WTC11 (cell line): Measurements from ENCODE around the gene ARMC2. TPM values are rescaled to one million over a fixed set of nuclear protein-coding genes. Genes with fewer than 3 reads are reported as not detected.

Experiments used
- ATAC-seq: fragments of 200-7000 bp; cut with Tn5 transposase; 2 replicates; pipeline ENCODE4 v1.10.0; 2021; ENCODE audit warnings: mild to moderate bottlenecking, moderate library complexity
- CTCF ChIA-PET: fragments of 300-600 bp; sonication (Branson Sonifier 250); formaldehyde crosslinking; loops from one replicate; lab custom pipeline; 2021; ENCODE audit warnings: antibody characterized with exemption; lab: Charles Lee
- POLR2A ChIA-PET: fragments of 350-600 bp; sonication (Branson Sonifier 250); formaldehyde crosslinking; loops from one replicate; lab custom pipeline; 2021; ENCODE audit warnings: antibody characterized with exemption; lab: Charles Lee
- DNase-seq: peaks from one replicate; pipeline ENCODE4 v3.0.0; 2021; ENCODE audit warnings: low spot score
- H3K27ac Mint-ChIP-seq: 2 replicates; pipeline ENCODE4 v1.8.0; 2021; ENCODE audit warnings: mixed read lengths
- H3K27me3 Mint-ChIP-seq: 2 replicates; pipeline ENCODE4 v1.8.0; 2021; ENCODE audit warnings: low read depth, mild to moderate bottlenecking, moderate library complexity, mixed read lengths
- H3K36me3 Mint-ChIP-seq: 2 replicates; pipeline ENCODE4 v1.8.0; 2021; ENCODE audit warnings: mixed read lengths
- H3K4me1 Mint-ChIP-seq: 2 replicates; pipeline ENCODE4 v1.8.0; 2022; ENCODE audit warnings: mixed read lengths
- H3K4me3 Mint-ChIP-seq: 2 replicates; pipeline ENCODE4 v1.8.0; 2021; ENCODE audit warnings: mild to moderate bottlenecking, moderate library complexity, mixed read lengths
- H3K9me3 Mint-ChIP-seq: 2 replicates; pipeline ENCODE4 v1.8.0; 2021; ENCODE audit warnings: mixed read lengths
- GABPB1 ChIP-seq: sonication (generic); formaldehyde crosslinking; IDR thresholded peaks from 2 replicates; pipeline ENCODE4 v1.8.1; 2023; ENCODE audit warnings: mild to moderate bottlenecking, missing genetic modification reagents
- HMGA2 ChIP-seq: fragments of 250-450 bp; sonication (Bioruptor Pico); IDR thresholded peaks from 2 replicates; pipeline ENCODE4 v1.4.0; 2021; ENCODE audit warnings: mild to moderate bottlenecking, moderate library complexity
- IRF2 ChIP-seq: sonication (generic); formaldehyde crosslinking; IDR thresholded peaks from 2 replicates; pipeline ENCODE4 v1.8.0; 2022; ENCODE audit warnings: low read depth, missing genetic modification reagents, borderline replicate concordance
- KAT7 ChIP-seq: sonication (generic); formaldehyde crosslinking; IDR thresholded peaks from 2 replicates; pipeline ENCODE4 v1.8.1; 2023; ENCODE audit warnings: missing genetic modification reagents, mild to moderate bottlenecking, borderline replicate concordance
- MAX ChIP-seq: sonication (generic); formaldehyde crosslinking; IDR thresholded peaks from 2 replicates; pipeline ENCODE4 v1.8.0; 2022; ENCODE audit warnings: mild to moderate bottlenecking, missing genetic modification reagents
- MXD4 ChIP-seq: fragments of 250-450 bp; sonication (Bioruptor Pico); IDR thresholded peaks from 2 replicates; pipeline ENCODE4 v1.8.0; 2021; ENCODE audit warnings: mild to moderate bottlenecking, moderate library complexity, borderline replicate concordance
- NFE2L1 ChIP-seq: sonication (generic); formaldehyde crosslinking; IDR thresholded peaks from 2 replicates; pipeline ENCODE4 v1.8.1; 2023; ENCODE audit warnings: missing genetic modification reagents
- OVOL2 ChIP-seq: fragments of 250-450 bp; sonication (Bioruptor Pico); IDR thresholded peaks from 2 replicates; pipeline ENCODE4 v1.9.0; 2021; ENCODE audit warnings: mild to moderate bottlenecking, borderline replicate concordance
- SOX15 ChIP-seq: fragments of 250-450 bp; sonication (Bioruptor Pico); IDR thresholded peaks from 2 replicates; pipeline ENCODE4 v1.9.0; 2021; ENCODE audit warnings: mild to moderate bottlenecking
- STAT6 ChIP-seq: sonication (generic); formaldehyde crosslinking; conservative IDR thresholded peaks from 2 replicates; pipeline ENCODE4 v1.8.1; 2023; ENCODE audit warnings: mild to moderate bottlenecking, low read depth, missing genetic modification reagents, moderate library complexity
- TEAD4 ChIP-seq: sonication (generic); formaldehyde crosslinking; IDR thresholded peaks from 2 replicates; pipeline ENCODE4 v1.8.0; 2022; ENCODE audit warnings: mild to moderate bottlenecking, missing genetic modification reagents
- USF1 ChIP-seq: sonication (generic); formaldehyde crosslinking; IDR thresholded peaks from 2 replicates; pipeline ENCODE4 v1.8.0; 2022; ENCODE audit warnings: mild to moderate bottlenecking, missing genetic modification reagents
- ZNF121 ChIP-seq: sonication (generic); formaldehyde crosslinking; IDR thresholded peaks from 2 replicates; pipeline ENCODE4 v1.8.0; 2023; ENCODE audit warnings: missing genetic modification reagents
- ZNF425 ChIP-seq: fragments of 250-450 bp; sonication (Bioruptor Pico); conservative IDR thresholded peaks from 2 replicates; pipeline ENCODE4 v1.9.0; 2021; ENCODE audit warnings: mild to moderate bottlenecking
- total RNA-seq: library from RNA; stranded (reverse); gene quantifications from 3 replicates; pipeline ENCODE4 v1.2.3, GENCODE V29; 2021
- TF ChIP-seq, protein P1 (sequence below): sonication (generic); formaldehyde crosslinking; IDR thresholded peaks from 2 replicates; pipeline ENCODE4 v1.8.1; 2023; ENCODE audit warnings: mild to moderate bottlenecking, missing genetic modification reagents, moderate library complexity
- TF ChIP-seq, protein P2 (sequence below): fragments of 200-600 bp; IDR thresholded peaks from 2 replicates; pipeline ENCODE4 v1.8.0; 2022; ENCODE audit warnings: antibody characterized with exemption
- TF ChIP-seq, protein P3 (sequence below): fragments of 250-450 bp; sonication (Bioruptor Pico); IDR thresholded peaks from 2 replicates; pipeline ENCODE4 v1.9.0; 2021; ENCODE audit warnings: mild to moderate bottlenecking, borderline replicate concordance
- TF ChIP-seq, protein P4 (sequence below): fragments of 250-450 bp; sonication (Bioruptor Pico); IDR thresholded peaks from 2 replicates; pipeline ENCODE4 v1.9.0; 2021; ENCODE audit warnings: mild to moderate bottlenecking

Gene ARMC2
- total RNA-seq, 1 experiment from 2014 or later: 5.2 TPM

GRCh38 chr6:109014606-109015005, 166.4 kb downstream of the ARMC2 start:
- DNase-seq (no peak), ATAC-seq (no peak)
- Mint-ChIP-seq H3K27ac (no peak overlapping the region), H3K27me3 (no peaks in the 10 kb centered on the region), H3K36me3 (no peaks in the 10 kb centered on the region), H3K4me3 (no peak overlapping the region), H3K4me1 (peaks cover 10% of the 10 kb centered on the region), H3K9me3 (no peaks in the 10 kb centered on the region)
- no peak for TF ChIP-seq MAX (CRISPR knock-in tag)
- no peak for TF ChIP-seq NFE2L1 (CRISPR knock-in tag)
- TF ChIP-seq KAT7 (CRISPR knock-in tag): no peak
- no peak for TF ChIP-seq MXD4 (CRISPR knock-in tag)
- TF ChIP-seq, protein P1, sequence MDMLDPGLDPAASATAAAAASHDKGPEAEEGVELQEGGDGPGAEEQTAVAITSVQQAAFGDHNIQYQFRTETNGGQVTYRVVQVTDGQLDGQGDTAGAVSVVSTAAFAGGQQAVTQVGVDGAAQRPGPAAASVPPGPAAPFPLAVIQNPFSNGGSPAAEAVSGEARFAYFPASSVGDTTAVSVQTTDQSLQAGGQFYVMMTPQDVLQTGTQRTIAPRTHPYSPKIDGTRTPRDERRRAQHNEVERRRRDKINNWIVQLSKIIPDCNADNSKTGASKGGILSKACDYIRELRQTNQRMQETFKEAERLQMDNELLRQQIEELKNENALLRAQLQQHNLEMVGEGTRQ (CRISPR knock-in tag): no peak
- TF ChIP-seq USF1 (CRISPR knock-in tag): no peak
- TF ChIP-seq, protein P2, sequence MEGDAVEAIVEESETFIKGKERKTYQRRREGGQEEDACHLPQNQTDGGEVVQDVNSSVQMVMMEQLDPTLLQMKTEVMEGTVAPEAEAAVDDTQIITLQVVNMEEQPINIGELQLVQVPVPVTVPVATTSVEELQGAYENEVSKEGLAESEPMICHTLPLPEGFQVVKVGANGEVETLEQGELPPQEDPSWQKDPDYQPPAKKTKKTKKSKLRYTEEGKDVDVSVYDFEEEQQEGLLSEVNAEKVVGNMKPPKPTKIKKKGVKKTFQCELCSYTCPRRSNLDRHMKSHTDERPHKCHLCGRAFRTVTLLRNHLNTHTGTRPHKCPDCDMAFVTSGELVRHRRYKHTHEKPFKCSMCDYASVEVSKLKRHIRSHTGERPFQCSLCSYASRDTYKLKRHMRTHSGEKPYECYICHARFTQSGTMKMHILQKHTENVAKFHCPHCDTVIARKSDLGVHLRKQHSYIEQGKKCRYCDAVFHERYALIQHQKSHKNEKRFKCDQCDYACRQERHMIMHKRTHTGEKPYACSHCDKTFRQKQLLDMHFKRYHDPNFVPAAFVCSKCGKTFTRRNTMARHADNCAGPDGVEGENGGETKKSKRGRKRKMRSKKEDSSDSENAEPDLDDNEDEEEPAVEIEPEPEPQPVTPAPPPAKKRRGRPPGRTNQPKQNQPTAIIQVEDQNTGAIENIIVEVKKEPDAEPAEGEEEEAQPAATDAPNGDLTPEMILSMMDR: no peak
- TF ChIP-seq SOX15: no peak
- POLR2A ChIA-PET: no interaction called here
- CTCF ChIA-PET: interaction anchor here (0.5 kb wide), 1 partner anchor 465 kb away, joined by 3 read pairs; no protein-coding TSS in a partner anchor

- H3K36me3 Mint-ChIP-seq: no peaks in the 10 kb centered on the region
- DNase-seq: no peak
- no peaks in the 10 kb centered on the region for H3K9me3 Mint-ChIP-seq
- no peak overlapping the region for H3K27ac Mint-ChIP-seq
- peaks cover 12% of the 10 kb centered on the region for H3K4me1 Mint-ChIP-seq
- CTCF ChIA-PET: interaction anchor here (0.5 kb wide), 1 partner anchor 465 kb away, joined by 3 read pairs; no protein-coding TSS in a partner anchor
- H3K4me3 Mint-ChIP-seq: no peak overlapping the region
- no peak for ATAC-seq
- POLR2A ChIA-PET: no interaction called here
- H3K27me3 Mint-ChIP-seq: no peaks in the 10 kb centered on the region
- TF ChIP-seq, protein P3, sequence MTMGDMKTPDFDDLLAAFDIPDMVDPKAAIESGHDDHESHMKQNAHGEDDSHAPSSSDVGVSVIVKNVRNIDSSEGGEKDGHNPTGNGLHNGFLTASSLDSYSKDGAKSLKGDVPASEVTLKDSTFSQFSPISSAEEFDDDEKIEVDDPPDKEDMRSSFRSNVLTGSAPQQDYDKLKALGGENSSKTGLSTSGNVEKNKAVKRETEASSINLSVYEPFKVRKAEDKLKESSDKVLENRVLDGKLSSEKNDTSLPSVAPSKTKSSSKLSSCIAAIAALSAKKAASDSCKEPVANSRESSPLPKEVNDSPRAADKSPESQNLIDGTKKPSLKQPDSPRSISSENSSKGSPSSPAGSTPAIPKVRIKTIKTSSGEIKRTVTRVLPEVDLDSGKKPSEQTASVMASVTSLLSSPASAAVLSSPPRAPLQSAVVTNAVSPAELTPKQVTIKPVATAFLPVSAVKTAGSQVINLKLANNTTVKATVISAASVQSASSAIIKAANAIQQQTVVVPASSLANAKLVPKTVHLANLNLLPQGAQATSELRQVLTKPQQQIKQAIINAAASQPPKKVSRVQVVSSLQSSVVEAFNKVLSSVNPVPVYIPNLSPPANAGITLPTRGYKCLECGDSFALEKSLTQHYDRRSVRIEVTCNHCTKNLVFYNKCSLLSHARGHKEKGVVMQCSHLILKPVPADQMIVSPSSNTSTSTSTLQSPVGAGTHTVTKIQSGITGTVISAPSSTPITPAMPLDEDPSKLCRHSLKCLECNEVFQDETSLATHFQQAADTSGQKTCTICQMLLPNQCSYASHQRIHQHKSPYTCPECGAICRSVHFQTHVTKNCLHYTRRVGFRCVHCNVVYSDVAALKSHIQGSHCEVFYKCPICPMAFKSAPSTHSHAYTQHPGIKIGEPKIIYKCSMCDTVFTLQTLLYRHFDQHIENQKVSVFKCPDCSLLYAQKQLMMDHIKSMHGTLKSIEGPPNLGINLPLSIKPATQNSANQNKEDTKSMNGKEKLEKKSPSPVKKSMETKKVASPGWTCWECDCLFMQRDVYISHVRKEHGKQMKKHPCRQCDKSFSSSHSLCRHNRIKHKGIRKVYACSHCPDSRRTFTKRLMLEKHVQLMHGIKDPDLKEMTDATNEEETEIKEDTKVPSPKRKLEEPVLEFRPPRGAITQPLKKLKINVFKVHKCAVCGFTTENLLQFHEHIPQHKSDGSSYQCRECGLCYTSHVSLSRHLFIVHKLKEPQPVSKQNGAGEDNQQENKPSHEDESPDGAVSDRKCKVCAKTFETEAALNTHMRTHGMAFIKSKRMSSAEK: no peak
- no peak for TF ChIP-seq ZNF425 (CRISPR knock-in tag)
- TF ChIP-seq STAT6: no peak
- TF ChIP-seq GABPB1: no peak
- no peak for TF ChIP-seq ZNF121 (CRISPR knock-in tag)
- TF ChIP-seq TEAD4 (CRISPR knock-in tag): no peak
- no peak for TF ChIP-seq NFE2L1 (CRISPR knock-in tag)
- TF ChIP-seq, protein P4, sequence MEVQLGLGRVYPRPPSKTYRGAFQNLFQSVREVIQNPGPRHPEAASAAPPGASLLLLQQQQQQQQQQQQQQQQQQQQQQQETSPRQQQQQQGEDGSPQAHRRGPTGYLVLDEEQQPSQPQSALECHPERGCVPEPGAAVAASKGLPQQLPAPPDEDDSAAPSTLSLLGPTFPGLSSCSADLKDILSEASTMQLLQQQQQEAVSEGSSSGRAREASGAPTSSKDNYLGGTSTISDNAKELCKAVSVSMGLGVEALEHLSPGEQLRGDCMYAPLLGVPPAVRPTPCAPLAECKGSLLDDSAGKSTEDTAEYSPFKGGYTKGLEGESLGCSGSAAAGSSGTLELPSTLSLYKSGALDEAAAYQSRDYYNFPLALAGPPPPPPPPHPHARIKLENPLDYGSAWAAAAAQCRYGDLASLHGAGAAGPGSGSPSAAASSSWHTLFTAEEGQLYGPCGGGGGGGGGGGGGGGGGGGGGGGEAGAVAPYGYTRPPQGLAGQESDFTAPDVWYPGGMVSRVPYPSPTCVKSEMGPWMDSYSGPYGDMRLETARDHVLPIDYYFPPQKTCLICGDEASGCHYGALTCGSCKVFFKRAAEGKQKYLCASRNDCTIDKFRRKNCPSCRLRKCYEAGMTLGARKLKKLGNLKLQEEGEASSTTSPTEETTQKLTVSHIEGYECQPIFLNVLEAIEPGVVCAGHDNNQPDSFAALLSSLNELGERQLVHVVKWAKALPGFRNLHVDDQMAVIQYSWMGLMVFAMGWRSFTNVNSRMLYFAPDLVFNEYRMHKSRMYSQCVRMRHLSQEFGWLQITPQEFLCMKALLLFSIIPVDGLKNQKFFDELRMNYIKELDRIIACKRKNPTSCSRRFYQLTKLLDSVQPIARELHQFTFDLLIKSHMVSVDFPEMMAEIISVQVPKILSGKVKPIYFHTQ (CRISPR knock-in tag): no peak
- no peak for TF ChIP-seq IRF2
- TF ChIP-seq HMGA2: no peak
- no peak for TF ChIP-seq OVOL2
Measured at GRCh38 chr6:109015176-109015575, 167.0 kb downstream of the ARMC2 start.
